ENCODE data around the gene SLC3A2.

The SLC3A2 gene

GRCh38 chr11:62923601-62924411 lies 43.1 kb downstream of the SLC3A2 start:
- H3K36me3 ChIP-seq (ENCODE audit: control insufficient read depth, insufficient read depth, low read length): no peaks in the 10 kb centered on the region
- H3K4me1 ChIP-seq (ENCODE audit: control insufficient read depth, insufficient read depth, low read length): peaks cover 7% of the 10 kb centered on the region
- peak overlapping the region; percentile 47 for H3K4me3 ChIP-seq (ENCODE audit: low read length)
- H3K9ac ChIP-seq (ENCODE audit: low read length): no peak overlapping the region
- no peak overlapping the region for H3K27ac ChIP-seq (ENCODE audit: low read depth, low read length)
- H3K27me3 ChIP-seq (ENCODE audit: control insufficient read depth, insufficient read depth, low read length): peaks cover 40% of the 10 kb centered on the region

GRCh38 chr11:62925308-62925707 lies 44.6 kb downstream of the SLC3A2 start:
- Histone ChIP-seq H3K27ac (ENCODE audit: low read depth, low read length) (no peak overlapping the region), H3K4me1 (ENCODE audit: control insufficient read depth, insufficient read depth, low read length) (peaks cover 7% of the 10 kb centered on the region), H3K4me3 (ENCODE audit: low read length) (no peak overlapping the region), H3K9ac (ENCODE audit: low read length) (no peak overlapping the region), H3K27me3 (ENCODE audit: control insufficient read depth, insufficient read depth, low read length) (peaks cover 40% of the 10 kb centered on the region), H3K36me3 (ENCODE audit: control insufficient read depth, insufficient read depth, low read length) (no peaks in the 10 kb centered on the region)

GRCh38 chr11:62925745-62926679 lies 45.3 kb downstream of the SLC3A2 start:
- H3K27me3 ChIP-seq (ENCODE audit: control insufficient read depth, insufficient read depth, low read length): peaks cover 40% of the 10 kb centered on the region
- peaks cover 7% of the 10 kb centered on the region for H3K4me1 ChIP-seq (ENCODE audit: control insufficient read depth, insufficient read depth, low read length)
- no peak overlapping the region for H3K27ac ChIP-seq (ENCODE audit: low read depth, low read length)
- no peaks in the 10 kb centered on the region for H3K36me3 ChIP-seq (ENCODE audit: control insufficient read depth, insufficient read depth, low read length)
- peak overlapping the region; percentile 61 for H3K4me3 ChIP-seq (ENCODE audit: low read length)
- no peak overlapping the region for H3K9ac ChIP-seq (ENCODE audit: low read length)

GRCh38 chr11:62926680-62927455 lies 46.2 kb downstream of the SLC3A2 start:
- H3K9ac ChIP-seq (ENCODE audit: low read length): no peak overlapping the region
- H3K27ac ChIP-seq (ENCODE audit: low read depth, low read length): no peak overlapping the region
- H3K27me3 ChIP-seq (ENCODE audit: control insufficient read depth, insufficient read depth, low read length): peaks cover 38% of the 10 kb centered on the region
- H3K4me3 ChIP-seq (ENCODE audit: low read length): peak overlapping the region; percentile 61
- no peaks in the 10 kb centered on the region for H3K36me3 ChIP-seq (ENCODE audit: control insufficient read depth, insufficient read depth, low read length)
- H3K4me1 ChIP-seq (ENCODE audit: control insufficient read depth, insufficient read depth, low read length): peaks cover 7% of the 10 kb centered on the region

- Histone ChIP-seq H3K36me3 (ENCODE audit: control insufficient read depth, insufficient read depth, low read length) (no peaks in the 10 kb centered on the region), H3K4me3 (ENCODE audit: low read length) (no peak overlapping the region), H3K27me3 (ENCODE audit: control insufficient read depth, insufficient read depth, low read length) (peaks cover 27% of the 10 kb centered on the region), H3K9ac (ENCODE audit: low read length) (no peak overlapping the region), H3K4me1 (ENCODE audit: control insufficient read depth, insufficient read depth, low read length) (peaks cover 7% of the 10 kb centered on the region), H3K27ac (ENCODE audit: low read depth, low read length) (no peak overlapping the region)
Observed at GRCh38 chr11:62928011-62928410, 47.3 kb downstream of the SLC3A2 start.

GRCh38 chr11:62930157-62930556 lies 49.5 kb downstream of the SLC3A2 start:
- Histone ChIP-seq H3K9ac (ENCODE audit: low read length) (no peak overlapping the region), H3K27me3 (ENCODE audit: control insufficient read depth, insufficient read depth, low read length) (peaks cover 15% of the 10 kb centered on the region), H3K27ac (ENCODE audit: low read depth, low read length) (no peak overlapping the region), H3K4me3 (ENCODE audit: low read length) (no peak overlapping the region), H3K4me1 (ENCODE audit: control insufficient read depth, insufficient read depth, low read length) (peaks cover 3% of the 10 kb centered on the region), H3K36me3 (ENCODE audit: control insufficient read depth, insufficient read depth, low read length) (no peaks in the 10 kb centered on the region)

GRCh38 chr11:62930666-62931065 lies 50.0 kb downstream of the SLC3A2 start:
- H3K27me3 ChIP-seq (ENCODE audit: control insufficient read depth, insufficient read depth, low read length): peaks cover 11% of the 10 kb centered on the region
- H3K4me1 ChIP-seq (ENCODE audit: control insufficient read depth, insufficient read depth, low read length): peaks cover 3% of the 10 kb centered on the region
- no peaks in the 10 kb centered on the region for H3K36me3 ChIP-seq (ENCODE audit: control insufficient read depth, insufficient read depth, low read length)
- no peak overlapping the region for H3K27ac ChIP-seq (ENCODE audit: low read depth, low read length)
- no peak overlapping the region for H3K4me3 ChIP-seq (ENCODE audit: low read length)
- no peak overlapping the region for H3K9ac ChIP-seq (ENCODE audit: low read length)

- H3K27me3 ChIP-seq (ENCODE audit: control insufficient read depth, insufficient read depth, low read length): peaks cover 2% of the 10 kb centered on the region
- H3K9ac ChIP-seq (ENCODE audit: low read length): no peak overlapping the region
- H3K4me3 ChIP-seq (ENCODE audit: low read length): no peak overlapping the region
- no peaks in the 10 kb centered on the region for H3K36me3 ChIP-seq (ENCODE audit: control insufficient read depth, insufficient read depth, low read length)
- H3K4me1 ChIP-seq (ENCODE audit: control insufficient read depth, insufficient read depth, low read length): no peaks in the 10 kb centered on the region
- H3K27ac ChIP-seq (ENCODE audit: low read depth, low read length): no peak overlapping the region
Observed at GRCh38 chr11:62931499-62932278, 51.0 kb downstream of the SLC3A2 start.

- Histone ChIP-seq H3K27ac (ENCODE audit: low read depth, low read length) (no peak overlapping the region), H3K27me3 (ENCODE audit: control insufficient read depth, insufficient read depth, low read length) (no peaks in the 10 kb centered on the region), H3K4me1 (ENCODE audit: control insufficient read depth, insufficient read depth, low read length) (no peaks in the 10 kb centered on the region), H3K9ac (ENCODE audit: low read length) (no peak overlapping the region), H3K4me3 (ENCODE audit: low read length) (no peak overlapping the region), H3K36me3 (ENCODE audit: control insufficient read depth, insufficient read depth, low read length) (no peaks in the 10 kb centered on the region)
Observed at GRCh38 chr11:62933285-62933684, 52.6 kb downstream of the SLC3A2 start.

GRCh38 chr11:62933750-62934495 lies 53.2 kb downstream of the SLC3A2 start:
- Histone ChIP-seq H3K27ac (ENCODE audit: low read depth, low read length) (no peak overlapping the region), H3K4me3 (ENCODE audit: low read length) (no peak overlapping the region), H3K4me1 (ENCODE audit: control insufficient read depth, insufficient read depth, low read length) (no peaks in the 10 kb centered on the region), H3K9ac (ENCODE audit: low read length) (no peak overlapping the region), H3K36me3 (ENCODE audit: control insufficient read depth, insufficient read depth, low read length) (no peaks in the 10 kb centered on the region), H3K27me3 (ENCODE audit: control insufficient read depth, insufficient read depth, low read length) (no peaks in the 10 kb centered on the region)

- Histone ChIP-seq H3K36me3 (ENCODE audit: control insufficient read depth, insufficient read depth, low read length) (no peaks in the 10 kb centered on the region), H3K27me3 (ENCODE audit: control insufficient read depth, insufficient read depth, low read length) (no peaks in the 10 kb centered on the region), H3K4me1 (ENCODE audit: control insufficient read depth, insufficient read depth, low read length) (no peaks in the 10 kb centered on the region), H3K9ac (ENCODE audit: low read length) (no peak overlapping the region), H3K4me3 (ENCODE audit: low read length) (no peak overlapping the region), H3K27ac (ENCODE audit: low read depth, low read length) (no peak overlapping the region)
Observed at GRCh38 chr11:62934496-62934785, 53.7 kb downstream of the SLC3A2 start.

All from rectal smooth muscle tissue (tissue), 1 donor.